Small intestine (tissue), 7 donors: ENCODE results near the gene MICB. TPM values are rescaled to one million over a fixed set of nuclear protein-coding genes. Genes with fewer than 3 reads are reported as not detected.
"Not testable (repeated sequence)": the region's sequence is repeated elsewhere in the genome, so short reads cannot be mapped to it uniquely, and the experiment has no call there.

ENCODE experiments used
- DNase-seq, 2 donors: peaks; one replicate each; pipeline versions ENCODE4 v3.0.0 to v3.0.0-alpha.2; 2013
- FAIRE-seq: peaks from 2 replicates; lab custom pipeline; 2012; peaks lifted over from hg19 to GRCh38; lab: Jason Lieb, UNC
- H3K27ac ChIP-seq, 3 donors: one replicate each; pipeline ENCODE4 v1.5.1; 2013; ENCODE audit warnings: low read length in 2 of 3, mild to moderate bottlenecking in 2 of 3, control low read depth in 1 of 3, inconsistent platforms in 1 of 3, low read depth in 1 of 3, moderate library complexity in 1 of 3
- H3K27me3 ChIP-seq, 3 donors: one replicate each; pipeline ENCODE4 v1.6.1; 2013; ENCODE audit warnings: low read length in 3 of 3, inconsistent platforms in 1 of 3; ENCODE audit not compliant: control insufficient read depth in 3 of 3, insufficient read depth in 3 of 3
- H3K36me3 ChIP-seq, 3 donors: one replicate each; pipeline ENCODE4 v1.6.1; 2013; ENCODE audit warnings: low read length in 3 of 3, inconsistent platforms in 1 of 3, low read depth in 1 of 3, mild to moderate bottlenecking in 1 of 3, moderate library complexity in 1 of 3; ENCODE audit not compliant: control insufficient read depth in 3 of 3, insufficient read depth in 2 of 3
- H3K4me1 ChIP-seq, 3 donors: one replicate each; pipeline ENCODE4 v1.6.1; 2013; ENCODE audit warnings: low read length in 2 of 3, inconsistent platforms in 1 of 3, low read depth in 1 of 3, mild to moderate bottlenecking in 1 of 3, moderate library complexity in 1 of 3; ENCODE audit not compliant: control insufficient read depth in 3 of 3, insufficient read depth in 2 of 3
- H3K4me3 ChIP-seq, 3 donors: one replicate each; pipeline ENCODE4 v1.5.1; 2013; ENCODE audit warnings: low read length in 3 of 3, control low read depth in 1 of 3, inconsistent platforms in 1 of 3, low read depth in 1 of 3, mild to moderate bottlenecking in 1 of 3, moderate library complexity in 1 of 3
- H3K9me3 ChIP-seq, 2 donors: one replicate each; pipeline ENCODE4 v1.6.1; 2013; ENCODE audit warnings: low read depth in 1 of 2, low read length in 1 of 2; ENCODE audit not compliant: control insufficient read depth in 2 of 2, insufficient read depth in 1 of 2
- WGBS, 3 donors: extraction: QIAGEN DNeasy Blood & Tissue Kit; methylation state at CpG; one replicate each; pipeline ENCODE4 v1.1.7; 2013; 5-methylcytosine and 5-hydroxymethylcytosine counted together
- polyA plus RNA-seq, 4 donors: library from polyadenylated mRNA; stranded (reverse) in 3 of 4; unstranded in 1 of 4; fragments of 200-250 nt in 3 of 4; fragments of 120-200 nt in 1 of 4; gene quantifications; one replicate each; pipeline versions ENCODE4 v1.2.1 to v1.2.3, GENCODE V29; 2013
- donor health status: healthy with polysubstance abuse.
- donor health status: control.
- donor health status: control.
- donor health status: Bipolar disorder and iron deficiency.
- donor health status: healthy.

Gene MICB
- polyA plus RNA-seq, 4 donors, result 0.69 to 6.1 (median 2.0) TPM

DNA sequence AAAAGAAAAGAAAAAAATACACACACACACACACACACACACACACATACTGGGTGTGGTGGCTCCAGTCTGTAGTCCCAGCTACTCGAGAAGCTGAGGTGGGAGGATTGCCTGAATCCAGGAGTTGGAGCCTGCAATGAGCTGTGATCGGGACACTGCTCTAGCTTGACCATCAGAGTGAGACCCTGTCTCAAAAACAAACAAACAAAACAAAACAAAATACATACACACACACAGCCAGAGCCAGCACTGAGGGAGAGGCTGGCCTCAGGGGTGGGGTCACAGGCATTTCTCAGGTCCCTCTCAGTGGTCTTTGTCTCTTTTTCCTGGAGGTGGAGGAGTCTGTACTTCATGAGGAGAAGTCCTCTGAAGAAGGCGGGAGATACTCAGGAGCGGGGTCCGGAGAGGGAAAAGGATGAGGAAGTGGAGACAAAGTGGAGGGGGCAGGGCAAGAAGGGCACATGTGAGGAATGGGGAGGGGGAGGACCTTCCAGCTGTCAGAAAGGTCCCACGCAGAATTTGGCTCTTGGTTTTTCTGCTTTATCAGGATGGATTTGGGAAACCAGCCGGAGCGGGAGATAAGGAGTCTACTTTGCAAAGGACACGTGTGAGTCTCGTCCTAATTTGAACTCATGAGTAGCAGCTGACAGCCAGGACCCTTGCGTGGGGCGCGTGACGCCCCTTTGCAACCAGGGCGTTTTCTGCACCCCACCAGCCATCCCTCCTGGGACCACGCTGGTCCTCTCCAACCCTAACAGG lies 7.7 kb upstream of the MICB start:
- Histone ChIP-seq H3K4me3 (no peak overlapping the region), H3K9me3 (no peaks in the 10 kb centered on the region), H3K36me3 (no peaks in the 10 kb centered on the region), H3K27ac (no peak overlapping the region), H3K4me1 (peaks cover 0 to 11% (median 0%) of the 10 kb centered on the region in 3 donors), H3K27me3 (peaks cover 0 to 32% (median 0%) of the 10 kb centered on the region in 3 donors)
- 52 to 73% (median 66%) methylated on average over 16 of the region's 16 CpGs for WGBS, 3 donors
- DNase-seq (no peak), FAIRE-seq (no peak)

DNA sequence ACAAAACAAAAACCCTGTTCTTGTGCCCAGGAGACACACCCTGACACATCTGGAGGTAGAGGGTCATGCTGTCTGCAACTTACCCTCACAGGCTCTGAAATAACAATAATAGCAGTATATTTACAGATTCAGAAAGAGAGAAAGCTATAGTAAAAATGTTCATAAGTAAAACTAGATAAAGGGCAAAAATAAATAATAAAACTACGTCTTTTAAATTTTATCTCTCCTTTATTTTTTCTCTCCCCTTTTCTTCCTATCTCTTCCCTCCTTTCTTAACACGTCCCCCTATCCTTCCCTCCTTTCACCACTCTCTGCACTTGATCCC lies 4.4 kb upstream of the MICB start:
- H3K36me3 ChIP-seq, FAIRE-seq, H3K9me3 ChIP-seq, DNase-seq: not testable (repeated sequence)
- WGBS, 3 donors, result 0 to 2% (median 0%) methylated on average over 2 of the region's 2 CpGs
- peak overlapping the region in 1 of 3 donors; percentile 64 for H3K4me3 ChIP-seq
- H3K27me3 ChIP-seq, result peaks cover 0 to 57% (median 0%) of the 10 kb centered on the region in 3 donors
- peaks cover 0 to 11% (median 0%) of the 10 kb centered on the region in 3 donors for H3K4me1 ChIP-seq
- H3K27ac ChIP-seq, result peak overlapping the region in 1 of 3 donors; percentile 65

DNA sequence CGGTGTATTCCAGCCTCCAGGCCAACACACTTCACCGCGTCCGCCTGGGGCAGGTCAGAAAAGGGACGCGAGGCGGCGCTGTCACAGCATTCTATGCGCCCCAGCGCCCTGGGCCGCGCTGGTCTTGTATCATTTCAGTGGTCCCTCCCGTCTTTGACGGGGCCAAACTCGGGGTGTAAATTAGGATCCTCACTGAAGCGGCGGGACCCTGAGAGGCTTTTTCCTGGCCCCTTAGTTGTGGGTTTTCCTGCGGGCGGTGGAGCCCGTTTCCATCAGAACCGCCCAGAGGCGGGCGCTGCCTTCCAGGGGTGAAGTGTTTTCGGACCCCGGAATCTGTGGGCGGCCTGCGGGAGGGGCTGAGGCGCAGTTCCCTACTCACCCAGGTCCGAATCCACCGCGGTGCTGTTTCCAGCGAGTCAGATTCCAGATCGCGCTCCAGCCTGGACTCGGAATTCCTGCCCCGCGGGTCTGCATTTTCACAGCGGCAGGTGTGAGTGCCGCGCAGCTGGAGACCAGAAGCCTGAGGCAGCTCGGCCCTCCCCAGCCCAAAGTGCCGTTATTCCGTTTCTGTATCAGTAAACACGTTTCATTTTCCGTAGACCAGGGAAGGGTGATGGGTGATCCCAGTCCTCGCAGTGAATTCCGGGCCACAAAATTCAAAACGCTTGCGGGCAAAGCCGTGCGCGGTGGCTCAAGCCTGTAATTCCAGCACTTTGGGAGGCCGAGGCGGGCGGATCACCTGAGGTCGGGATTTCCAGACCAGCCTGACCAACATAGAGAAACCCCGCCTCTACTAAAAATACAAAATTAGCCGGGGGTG lies 3.9 kb upstream of the MICB start:
- H3K9me3 ChIP-seq, result peaks cover 0 to 3% of the 10 kb centered on the region in 2 donors
- FAIRE-seq (no peak), DNase-seq (peak; percentile 84 to 89)
- 0 to 1% (median 1%) methylated on average over 57 to 58 of the region's 58 CpGs for WGBS, 3 donors
- H3K4me3 ChIP-seq, result peak overlapping the region; percentile 46 to 64 (median 57)
- no peaks in the 10 kb centered on the region for H3K36me3 ChIP-seq
- peaks cover 0 to 11% (median 0%) of the 10 kb centered on the region in 3 donors for H3K4me1 ChIP-seq
- peak overlapping the region in 2 of 3 donors; percentile 65 to 88 for H3K27ac ChIP-seq
- peaks cover 0 to 63% (median 0%) of the 10 kb centered on the region in 3 donors for H3K27me3 ChIP-seq

- Histone ChIP-seq H3K27me3 (peaks cover 0 to 70% (median 0%) of the 10 kb centered on the region in 3 donors), H3K9me3 (peaks cover 0 to 3% of the 10 kb centered on the region in 2 donors), H3K36me3 (no peaks in the 10 kb centered on the region), H3K4me1 (peaks cover 0 to 6% (median 0%) of the 10 kb centered on the region in 3 donors), H3K4me3 (no peak overlapping the region), H3K27ac (peak overlapping the region in 1 of 3 donors; percentile 38)
- no peak for FAIRE-seq
- 36 to 55% (median 52%) methylated on average over 2 of the region's 2 CpGs for WGBS, 3 donors
- DNase-seq, result peak in 1 of 2 donors; percentile 64
Observed at GRCh38 chr6:31495580-31495979, 2.4 kb upstream of the MICB start.

DNA sequence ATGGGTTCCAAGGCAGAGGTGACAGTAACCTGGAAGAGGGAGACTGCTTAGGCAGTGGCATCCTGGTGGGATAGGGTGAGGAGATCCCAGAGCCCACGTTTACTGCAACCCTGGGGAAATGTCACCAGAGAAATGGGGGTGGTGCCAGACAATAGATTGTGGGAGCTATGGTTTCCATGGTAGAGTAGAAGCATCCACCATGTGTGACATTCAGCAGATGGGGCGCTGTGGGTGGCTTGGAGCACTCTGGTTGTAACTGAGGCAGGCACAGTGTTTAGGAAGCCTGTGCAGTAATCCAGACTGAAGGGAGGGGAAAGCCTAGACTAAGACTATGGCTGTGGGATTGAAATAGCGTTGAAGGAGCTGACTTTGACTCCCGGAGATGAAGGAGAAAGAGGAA lies 1.1 kb upstream of the MICB start:
- 37 to 53% (median 45%) methylated on average over 3 to 4 of the region's 4 CpGs for WGBS, 3 donors
- H3K27ac ChIP-seq, H3K4me1 ChIP-seq, DNase-seq, H3K9me3 ChIP-seq, FAIRE-seq, H3K4me3 ChIP-seq, H3K36me3 ChIP-seq: not testable (repeated sequence)
- H3K27me3 ChIP-seq, result peaks cover 0 to 72% (median 0%) of the 10 kb centered on the region in 3 donors

GRCh38 chr6:31498748-31499147 lies 803 bp downstream of the MICB start:
- Histone ChIP-seq H3K4me3 (peak overlapping the region in 1 of 3 donors; percentile 26), H3K36me3 (no peaks in the 10 kb centered on the region), H3K9me3 (peaks cover 0 to 3% of the 10 kb centered on the region in 2 donors), H3K27me3 (peaks cover 0 to 61% (median 0%) of the 10 kb centered on the region in 3 donors), H3K27ac (no peak overlapping the region), H3K4me1 (peaks cover 0 to 6% (median 0%) of the 10 kb centered on the region in 3 donors)
- FAIRE-seq (no peak), DNase-seq (peak in 1 of 2 donors; percentile 24)
- WGBS, 3 donors, result 15 to 21% (median 17%) methylated on average over 19 to 21 of the region's 21 CpGs

DNA sequence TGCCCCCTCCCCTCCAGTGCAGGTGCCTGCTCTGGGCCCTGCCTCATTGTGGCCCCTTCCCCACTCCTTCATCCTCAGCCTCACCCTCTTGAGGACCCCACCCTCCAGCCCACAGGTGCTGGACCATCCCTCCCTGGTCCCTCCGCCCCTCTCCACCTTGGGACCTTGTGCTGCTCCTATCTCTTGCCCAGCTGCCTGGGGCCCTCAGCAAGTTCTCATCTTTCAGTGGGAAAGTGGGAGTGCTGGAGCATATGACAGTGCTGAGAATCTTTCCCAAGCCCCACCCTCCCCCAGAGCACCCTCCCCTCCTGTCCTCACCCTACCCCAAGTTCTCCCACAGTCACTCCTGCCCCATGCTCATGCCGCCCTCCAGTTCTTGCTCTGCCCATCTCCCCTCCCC lies 1.7 kb downstream of the MICB start:
- not testable (repeated sequence) for H3K9me3 ChIP-seq, H3K27ac ChIP-seq, H3K4me3 ChIP-seq, FAIRE-seq, DNase-seq, H3K4me1 ChIP-seq, H3K36me3 ChIP-seq
- H3K27me3 ChIP-seq, result peaks cover 0 to 54% (median 0%) of the 10 kb centered on the region in 3 donors
- 90 to 100% methylated on average over 1 of the region's 2 CpGs; no CpG with 5 or more reads in 1 of the 3 donors for WGBS, 3 donors

DNA sequence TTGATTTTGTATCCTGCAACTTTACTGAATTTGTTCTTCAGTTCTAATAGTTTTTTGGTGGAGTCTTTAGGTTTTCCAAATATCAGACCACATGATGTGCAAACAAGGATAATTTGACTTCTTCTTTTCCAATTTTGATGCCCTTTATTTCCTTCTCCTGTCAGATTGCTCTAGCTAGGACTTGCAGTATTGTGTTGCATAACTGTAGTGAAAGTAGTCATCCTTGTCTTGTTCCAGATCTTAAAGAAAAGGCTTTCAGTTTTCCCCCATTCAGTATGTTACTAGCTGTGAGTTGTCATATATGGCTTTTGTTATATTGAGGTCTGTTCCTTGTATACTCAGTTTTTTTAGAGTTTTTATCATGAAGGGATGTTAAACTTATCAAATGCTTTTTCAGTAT lies 4.6 kb downstream of the MICB start:
- H3K9me3 ChIP-seq, result peaks cover 0 to 3% of the 10 kb centered on the region in 2 donors
- H3K4me1 ChIP-seq, result no peaks in the 10 kb centered on the region
- DNase-seq (no peak), FAIRE-seq (no peak)
- no peak overlapping the region for H3K27ac ChIP-seq
- H3K4me3 ChIP-seq, result no peak overlapping the region
- H3K27me3 ChIP-seq, result peaks cover 0 to 35% (median 0%) of the 10 kb centered on the region in 3 donors
- H3K36me3 ChIP-seq, result peaks cover 0 to 3% (median 0%) of the 10 kb centered on the region in 3 donors
